NB4 (cell line): ENCODE results near the gene TCTN1.

Experiments used
- CTCF ChIP-seq: IDR thresholded peaks from one replicate; pipeline ENCODE4 v1.5.1; 2012; ENCODE audit warnings: low read depth, low read length
- MYC ChIP-seq: IDR thresholded peaks from 2 replicates; pipeline ENCODE4 v1.6.1; 2011; ENCODE audit warnings: low read depth, low read length
- POLR2A ChIP-seq: IDR thresholded peaks from 2 replicates; pipeline ENCODE4 v1.6.1; 2011; ENCODE audit warnings: mild to moderate bottlenecking; ENCODE audit not compliant: insufficient read length; ENCODE audit errors: extremely low read depth

DNA sequence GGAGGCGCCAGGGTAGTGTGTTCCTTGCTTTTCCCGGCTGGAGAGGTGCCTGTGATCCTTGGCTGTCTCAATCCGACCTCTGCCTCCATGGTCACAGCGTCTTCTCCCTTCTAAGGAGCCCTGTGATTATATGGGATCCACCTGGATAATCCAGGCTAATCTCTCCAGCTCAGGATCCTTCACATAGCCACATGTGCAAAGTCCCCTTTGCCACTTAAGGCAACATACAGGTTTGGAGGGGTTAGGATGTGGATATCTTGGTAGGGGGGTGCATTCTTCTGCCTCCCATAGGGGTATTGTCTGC lies 76.2 kb downstream of the TCTN1 start:
- TF ChIP-seq CTCF, result no peak
- TF ChIP-seq POLR2A, result no peak
- no peak for TF ChIP-seq MYC
